Ovary (tissue), 9 donors: ENCODE measurements around the gene SH3GL2. TPM values are rescaled to one million over a fixed set of nuclear protein-coding genes. Genes with fewer than 3 reads are reported as not detected.
A peak's percentile ranks its signal among the peaks of the same experiment; 100 is the strongest.

Source experiments
- DNase-seq, 5 donors: peaks; one replicate each; pipeline ENCODE4 v3.0.0-alpha.2; 2019 to 2020
- H3K27ac ChIP-seq, 2 donors: fragments of 200-600 bp; one replicate each; pipeline versions ENCODE4 v1.5.1 to v1.8.0; 2019 to 2022
- H3K27me3 ChIP-seq: fragments of 200-600 bp; one replicate; pipeline ENCODE4 v1.8.0; 2022
- H3K36me3 ChIP-seq: fragments of 200-600 bp; sonication (generic); one replicate; pipeline ENCODE4 v1.5.1; 2019
- H3K4me1 ChIP-seq: one replicate; pipeline ENCODE4 v1.8.1; 2013; ENCODE audit warnings: mild to moderate bottlenecking, moderate library complexity; ENCODE audit not compliant: insufficient read depth
- H3K4me3 ChIP-seq: fragments of 200-600 bp; sonication (generic); one replicate; pipeline ENCODE4 v1.5.1; 2017
- H3K9me3 ChIP-seq, 2 donors: fragments of 200-600 bp in 1 of 2; sonication (generic) in 1 of 2; one replicate each; pipeline versions ENCODE4 v1.5.1 to v1.8.1; 2013 to 2019; ENCODE audit warnings: mild to moderate bottlenecking in 1 of 2, moderate library complexity in 1 of 2
- EP300 ChIP-seq: sonication (generic); formaldehyde crosslinking; IDR thresholded peaks from one replicate; pipeline ENCODE4 v1.6.1; 2017; ENCODE audit warnings: antibody characterized with exemption
- POLR2A ChIP-seq: fragments of 450-650 bp; IDR thresholded peaks from one replicate; pipeline ENCODE4 v1.6.1; 2017; ENCODE audit warnings: antibody characterized with exemption, mild to moderate bottlenecking, moderate library complexity
- WGBS, 3 donors: extraction: QIAGEN DNeasy Blood & Tissue Kit in 1 of 3; methylation state at CpG; one replicate each; pipeline versions ENCODE4 v1.1.5 to v1.1.7; 2013 to 2017; 5-methylcytosine and 5-hydroxymethylcytosine counted together
- intact Hi-C, 4 donors: fragments of 100-400 bp; cut with DNase I; formaldehyde crosslinking; loops; one replicate each; pipeline versions ENCODE4 v1.11.0 to v1.15.1; 2022 to 2023
- polyA plus RNA-seq, 2 donors: library from polyadenylated mRNA; stranded (reverse); fragments of 200-250 nt in 1 of 2; fragments of 350-450 nt in 1 of 2; fragmentation: Illumina TruSeq in 1 of 2; extraction: RNeasy Lipid Tissue Mini Kit (QIAGEN cat#74804) in 1 of 2; gene quantifications; one replicate each; pipeline ENCODE4 v1.2.3, GENCODE V29; 2013 to 2014
- total RNA-seq, 7 donors: library from RNA; depleted of rRNA in 2 of 7; stranded (reverse); fragments of >200 nt in 2 of 7; fragmentation: NEBNext Ultra II Directional in 3 of 7; extraction: Animal tissue kit (Norgen Biotek cat#: 25700) in 3 of 7; gene quantifications; one replicate each; pipeline versions ENCODE4 v1.1.0 to v1.2.4, GENCODE V29; 2016 to 2023
- TF ChIP-seq, protein P1 (sequence below), 3 donors: fragments of 450-650 bp in 2 of 3; fragments of 200-600 bp in 1 of 3; IDR thresholded peaks; one replicate each; pipeline versions ENCODE4 v1.5.1 to v1.8.0; 2016 to 2022; ENCODE audit warnings: antibody characterized with exemption in 3 of 3, mild to moderate bottlenecking in 1 of 3
- donor health status: DM: no; HTN: no; CAD: no; lungs with moderate emphysema.
- donor health status: DM: no; HTN: no; CAD: no.
- donor health status: Bipolar disorder and iron deficiency.
- donor health status: DM: yes; HTN: yes; CAD: no.
- donor health status: DM: no; HTN: no; CAD: no.
- donor health status: DM: yes; HTN: yes; CAD: no.

Gene SH3GL2
- total and polyA plus RNA-seq, 9 donors, result 0.25 to 4.9 (median 0.98) TPM; not detected in 1

DNA sequence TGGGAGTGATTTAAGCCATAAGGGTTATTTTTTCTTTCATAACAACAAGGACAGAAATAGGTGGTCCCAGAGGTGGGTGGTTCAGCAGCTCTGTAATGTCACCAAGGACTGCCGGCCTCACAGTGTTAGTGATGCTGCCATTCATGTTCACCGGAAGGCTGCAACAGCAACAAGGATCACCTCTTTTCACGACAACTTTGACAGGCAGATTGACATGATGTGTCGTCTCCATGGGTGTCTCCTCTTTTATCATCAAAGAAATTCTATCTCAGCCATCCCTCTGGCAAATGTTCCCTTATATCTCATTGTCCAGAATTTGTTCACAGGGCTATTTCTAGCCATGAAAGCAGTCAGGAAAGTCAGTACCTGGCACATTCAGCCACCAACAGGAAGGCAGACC, 231.5 kb downstream of the SH3GL2 start:
- Histone ChIP-seq H3K27me3 (no peaks in the 10 kb centered on the region), H3K4me1 (no peaks in the 10 kb centered on the region), H3K4me3 (no peak overlapping the region), H3K36me3 (no peaks in the 10 kb centered on the region), H3K9me3 (no peaks in the 10 kb centered on the region), H3K27ac (no peak overlapping the region)
- DNase-seq, result no peak
- TF ChIP-seq EP300 (no peak), POLR2A (no peak)
- TF ChIP-seq, protein P1, sequence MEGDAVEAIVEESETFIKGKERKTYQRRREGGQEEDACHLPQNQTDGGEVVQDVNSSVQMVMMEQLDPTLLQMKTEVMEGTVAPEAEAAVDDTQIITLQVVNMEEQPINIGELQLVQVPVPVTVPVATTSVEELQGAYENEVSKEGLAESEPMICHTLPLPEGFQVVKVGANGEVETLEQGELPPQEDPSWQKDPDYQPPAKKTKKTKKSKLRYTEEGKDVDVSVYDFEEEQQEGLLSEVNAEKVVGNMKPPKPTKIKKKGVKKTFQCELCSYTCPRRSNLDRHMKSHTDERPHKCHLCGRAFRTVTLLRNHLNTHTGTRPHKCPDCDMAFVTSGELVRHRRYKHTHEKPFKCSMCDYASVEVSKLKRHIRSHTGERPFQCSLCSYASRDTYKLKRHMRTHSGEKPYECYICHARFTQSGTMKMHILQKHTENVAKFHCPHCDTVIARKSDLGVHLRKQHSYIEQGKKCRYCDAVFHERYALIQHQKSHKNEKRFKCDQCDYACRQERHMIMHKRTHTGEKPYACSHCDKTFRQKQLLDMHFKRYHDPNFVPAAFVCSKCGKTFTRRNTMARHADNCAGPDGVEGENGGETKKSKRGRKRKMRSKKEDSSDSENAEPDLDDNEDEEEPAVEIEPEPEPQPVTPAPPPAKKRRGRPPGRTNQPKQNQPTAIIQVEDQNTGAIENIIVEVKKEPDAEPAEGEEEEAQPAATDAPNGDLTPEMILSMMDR (IDR thresholded peaks at IDR 0.05), result no peak
- intact Hi-C loops, result loop anchor here in 3 of 4 donors (5.0 to 10.0 kb wide), 4 partner anchors 397 to 1224 kb away; partner anchors contain the start of gene SAXO1 (in 1 of the 3)
- 59 to 70% (median 65%) methylated on average over 4 of the region's 4 CpGs for WGBS, 3 donors

DNA sequence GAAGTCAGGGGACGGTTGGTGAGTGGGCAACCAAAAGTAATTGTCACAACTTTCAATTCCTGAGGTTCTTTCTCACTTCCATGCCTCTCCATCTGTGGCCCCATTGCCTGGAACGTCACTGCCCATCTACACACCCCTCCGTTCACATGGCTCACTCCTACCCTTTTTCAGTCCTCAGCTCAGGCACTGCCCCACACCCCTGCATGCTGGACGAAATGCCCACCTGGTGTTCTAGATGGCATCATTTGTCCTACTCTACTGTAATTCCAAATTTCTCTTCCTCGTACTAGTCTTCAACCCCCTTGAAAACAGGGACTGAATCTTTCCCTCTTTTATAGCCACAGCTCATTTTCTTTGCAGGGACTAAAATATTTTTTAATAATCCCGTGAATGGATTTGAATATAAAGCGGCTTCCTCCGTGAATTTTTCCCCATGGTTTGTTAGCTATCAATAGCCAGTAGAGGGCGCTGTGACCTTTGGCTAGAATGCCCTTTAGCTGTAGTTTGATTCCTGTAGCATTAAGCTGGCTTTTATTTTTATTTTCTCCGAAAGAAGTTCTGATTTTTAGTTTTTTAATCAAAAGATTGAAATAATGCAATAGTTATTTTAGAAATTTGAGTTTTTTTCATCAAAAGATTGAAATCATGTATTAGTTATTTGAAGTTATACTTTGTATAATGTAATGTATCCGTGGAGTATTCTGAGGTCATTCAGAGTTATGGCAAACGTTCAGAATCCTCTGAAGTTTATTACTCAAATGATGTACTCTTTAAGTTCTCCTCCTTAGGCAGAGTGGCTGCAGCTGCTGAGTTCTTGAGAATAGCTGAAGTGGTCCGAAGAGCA, 232.1 kb downstream of the SH3GL2 start:
- H3K4me1 ChIP-seq, result no peaks in the 10 kb centered on the region
- TF ChIP-seq, protein P1 (IDR thresholded peaks at IDR 0.05), result peak; percentile 67 to 81 (median 78)
- no peak for TF ChIP-seq EP300
- WGBS, 3 donors, result 11 to 17% (median 12%) methylated on average over 13 of the region's 13 CpGs
- H3K27ac ChIP-seq, result no peak overlapping the region
- H3K27me3 ChIP-seq, result no peaks in the 10 kb centered on the region
- intact Hi-C loops, result loop anchor here in 3 of 4 donors (5.0 to 10.0 kb wide), 4 partner anchors 396 to 1224 kb away; partner anchors contain the start of gene SAXO1 (in 1 of the 3)
- DNase-seq, result peak; percentile 34 to 73 (median 50)
- no peak overlapping the region for H3K4me3 ChIP-seq
- H3K9me3 ChIP-seq, result no peaks in the 10 kb centered on the region
- H3K36me3 ChIP-seq, result no peaks in the 10 kb centered on the region

DNA sequence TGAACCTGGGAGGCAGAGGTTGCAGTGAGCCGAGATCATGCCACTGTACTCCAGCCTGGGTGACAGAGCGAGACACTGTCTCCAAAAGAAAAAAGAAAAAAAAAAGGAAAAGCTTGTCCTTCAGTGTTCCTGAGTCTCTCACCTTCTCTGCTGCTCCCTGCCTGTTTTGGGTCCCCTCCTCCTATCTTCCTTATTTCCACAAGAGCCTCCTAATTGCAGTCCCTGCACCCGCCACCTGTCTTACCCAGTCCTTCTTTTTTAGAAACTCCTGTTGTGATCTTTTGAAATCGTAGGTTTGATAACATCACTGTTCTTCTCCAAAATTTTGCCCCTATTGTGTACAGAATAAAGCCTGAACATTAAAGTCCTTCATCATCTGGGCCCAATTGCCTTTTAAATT, 234.9 kb downstream of the SH3GL2 start:
- intact Hi-C loops, result loop anchor here in 3 of 4 donors (5.0 to 10.0 kb wide), 4 partner anchors 394 to 1221 kb away; partner anchors contain the start of gene SAXO1 (in 1 of the 3)

DNA sequence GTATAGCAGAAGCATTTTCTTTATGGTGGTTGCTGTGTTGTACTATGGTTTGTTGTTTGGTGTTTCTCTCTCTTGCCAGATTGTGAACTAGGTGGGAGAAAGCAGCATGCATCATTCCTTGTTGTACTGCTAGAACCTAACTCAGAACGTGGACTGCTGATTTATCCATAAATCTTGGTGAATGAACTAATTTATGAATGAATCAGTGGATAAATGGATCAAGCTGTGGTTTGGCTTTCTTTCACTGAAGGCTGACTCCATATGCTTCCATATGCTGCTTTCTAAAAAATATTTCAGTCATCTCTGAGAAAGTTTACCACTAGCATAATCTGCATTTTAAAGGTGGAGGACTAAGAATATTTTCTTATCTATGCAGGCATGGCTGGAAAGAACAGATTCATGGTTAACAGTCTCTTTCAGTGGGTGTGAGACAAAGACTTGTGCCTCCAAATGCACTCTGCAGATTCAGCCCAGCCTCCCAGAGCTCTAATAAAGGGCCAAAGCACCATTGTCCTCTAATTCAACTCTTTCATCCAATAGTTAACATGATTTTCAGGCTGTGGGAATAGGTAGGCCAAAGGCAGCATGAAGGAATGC, 237.7 kb downstream of the SH3GL2 start:
- no peak overlapping the region for H3K27ac ChIP-seq
- no peak overlapping the region for H3K4me3 ChIP-seq
- WGBS, 3 donors, result 40 to 54% (median 44%) methylated on average over 1 of the region's 1 CpG
- H3K27me3 ChIP-seq, result no peaks in the 10 kb centered on the region
- no peak for DNase-seq
- H3K4me1 ChIP-seq, result no peaks in the 10 kb centered on the region
- intact Hi-C loops, result loop anchor here in 1 of 4 donors (10.0 kb wide), 1 partner anchor 1218 kb away; the partner anchor contains the start of gene SAXO1
- TF ChIP-seq, protein P1 (IDR thresholded peaks at IDR 0.05), result no peak
- TF ChIP-seq EP300 (no peak), POLR2A (no peak)
- no peaks in the 10 kb centered on the region for H3K9me3 ChIP-seq
- no peaks in the 10 kb centered on the region for H3K36me3 ChIP-seq

More for the DNA sequence above, 234.9 kb downstream of the SH3GL2 start:
- WGBS, 3 donors, result 89 to 95% (median 91%) methylated on average over 4 of the region's 4 CpGs
- Histone ChIP-seq H3K27ac (no peak overlapping the region), H3K36me3 (no peaks in the 10 kb centered on the region), H3K9me3 (no peaks in the 10 kb centered on the region), H3K27me3 (no peaks in the 10 kb centered on the region), H3K4me3 (no peak overlapping the region), H3K4me1 (no peaks in the 10 kb centered on the region)
- DNase-seq, result no peak
- TF ChIP-seq EP300 (no peak), POLR2A (no peak)
- TF ChIP-seq, protein P1 (IDR thresholded peaks at IDR 0.05), result no peak
